HepG2 (cell line): Measurements from ENCODE around the gene AQP10. TPM values are rescaled to one million over a fixed set of nuclear protein-coding genes. Genes with fewer than 3 reads are reported as not detected.

ENCODE experiments used
- KAT7 ChIP-seq: IDR thresholded peaks from 2 replicates; pipeline ENCODE4 v1.6.1; 2018; ENCODE audit warnings: borderline replicate concordance, missing compliant biosample characterization
- LRRFIP1 ChIP-seq: sonication (generic); formaldehyde crosslinking; conservative IDR thresholded peaks from 2 replicates; pipeline ENCODE4 v1.4.0; 2020; ENCODE audit warnings: missing genetic modification reagents
- MIER3 ChIP-seq: IDR thresholded peaks from 2 replicates; pipeline ENCODE4 v1.6.1; 2016; ENCODE audit warnings: missing compliant biosample characterization, borderline replicate concordance
- MNT ChIP-seq: fragments of 450-650 bp; IDR thresholded peaks from 2 replicates; pipeline ENCODE4 v1.6.1; 2016
- NCOA1 ChIP-seq: sonication (generic); formaldehyde crosslinking; IDR thresholded peaks from 2 replicates; pipeline ENCODE4 v1.9.0; 2021; ENCODE audit warnings: missing genetic modification reagents
- SAP130 ChIP-seq: IDR thresholded peaks from 2 replicates; pipeline ENCODE4 v1.6.1; 2016; ENCODE audit warnings: low read depth
- SOX13 ChIP-seq, 3 experiments: fragments of 450-650 bp in 1 of 3; sonication (generic) in 1 of 3; formaldehyde crosslinking in 1 of 3; IDR thresholded peaks in 2 of 3; conservative IDR thresholded peaks in 1 of 3; 2 replicates each; pipeline versions ENCODE4 v1.5.0 to v1.6.1; 2016 to 2020; ENCODE audit warnings: antibody characterized with exemption in 1 of 3, mild to moderate bottlenecking in 1 of 3, missing compliant biosample characterization in 1 of 3, missing genetic modification reagents in 1 of 3, moderate library complexity in 1 of 3
- SP4 ChIP-seq: sonication (generic); formaldehyde crosslinking; IDR thresholded peaks from 2 replicates; pipeline ENCODE4 v1.8.1; 2023; ENCODE audit warnings: mild to moderate bottlenecking, missing genetic modification reagents
- TCF12 ChIP-seq, 2 experiments: fragments of 450-650 bp in 1 of 2; sonication (generic) in 1 of 2; formaldehyde crosslinking in 1 of 2; IDR thresholded peaks; 2 replicates each; pipeline versions ENCODE4 v1.6.1 to v1.8.0; 2017 to 2022; ENCODE audit warnings: antibody characterized with exemption in 1 of 2, mild to moderate bottlenecking in 1 of 2, missing genetic modification reagents in 1 of 2, moderate library complexity in 1 of 2
- THAP8 ChIP-seq: sonication (generic); formaldehyde crosslinking; IDR thresholded peaks from 2 replicates; pipeline ENCODE4 v1.5.1; 2020; ENCODE audit warnings: missing genetic modification reagents, mild to moderate bottlenecking, borderline replicate concordance
- U2AF2 ChIP-seq: fragments of 200-400 bp; formaldehyde crosslinking; IDR thresholded peaks from 2 replicates; pipeline ENCODE4 v1.6.1; 2017; ENCODE audit warnings: low read depth, mild to moderate bottlenecking, low read length
- XRCC5 ChIP-seq: fragments of 200-400 bp; formaldehyde crosslinking; optimal IDR thresholded peaks from 2 replicates; pipeline ENCODE3; 2017; ENCODE audit warnings: mild to moderate bottlenecking, low read length
- ZBTB7B ChIP-seq: sonication (generic); formaldehyde crosslinking; IDR thresholded peaks from 2 replicates; pipeline ENCODE4 v1.4.0; 2020; ENCODE audit warnings: missing genetic modification reagents
- ZIK1 ChIP-seq: sonication (generic); formaldehyde crosslinking; IDR thresholded peaks from 2 replicates; pipeline ENCODE4 v1.5.0; 2020; ENCODE audit warnings: mild to moderate bottlenecking, low read depth, missing genetic modification reagents, borderline replicate concordance
- ZNF431 ChIP-seq: sonication (generic); formaldehyde crosslinking; IDR thresholded peaks from 2 replicates; pipeline ENCODE4 v1.9.0; 2022; ENCODE audit warnings: missing genetic modification reagents, low read depth, mild to moderate bottlenecking, borderline replicate concordance
- ZNF503 ChIP-seq: sonication (generic); formaldehyde crosslinking; IDR thresholded peaks from 2 replicates; pipeline ENCODE4 v1.4.0; 2020; ENCODE audit warnings: missing genetic modification reagents
- ZNF788 ChIP-seq: sonication (generic); formaldehyde crosslinking; IDR thresholded peaks from 2 replicates; pipeline ENCODE4 v1.5.0; 2020; ENCODE audit warnings: mild to moderate bottlenecking, missing genetic modification reagents, borderline replicate concordance
- ZXDC ChIP-seq: sonication (generic); formaldehyde crosslinking; IDR thresholded peaks from 2 replicates; pipeline ENCODE4 v1.5.0; 2020; ENCODE audit warnings: mild to moderate bottlenecking, missing genetic modification reagents
- polyA plus RNA-seq, 8 experiments: library from polyadenylated mRNA; depleted of rRNA in 3 of 8; stranded (reverse) in 7 of 8; unstranded in 1 of 8; fragments of >200 nt; fragmentation: Illumina TruSeq in 4 of 8; extraction: Trizol in 4 of 8; gene quantifications; 2 replicates each; pipeline versions ENCODE4 v1.2.1 to v1.2.3, GENCODE V29; 2011 to 2016; ENCODE audit warnings: low read depth in 4 of 8, missing spikeins in 1 of 8, mixed read lengths in 1 of 8; ENCODE audit not compliant: insufficient read depth in 1 of 8
- total RNA-seq, 5 experiments: library from RNA; depleted of rRNA; stranded (reverse); fragments of >200 nt; fragmentation: Illumina TruSeq; extraction: Trizol; gene quantifications; 2 replicates each; pipeline ENCODE4 v1.2.3, GENCODE V29; 2016; ENCODE audit warnings: low read depth in 1 of 5

Gene AQP10
- total and polyA plus RNA-seq, 2 of the 13 experiments (the other 11 are each of a cell fraction or from before 2014, with no cell fraction given): 0.30 TPM; not detected in 1

- TF ChIP-seq ZXDC (no peak), KAT7 (peak; percentile 10), LRRFIP1 (CRISPR knock-in tag) (no peak), MIER3 (CRISPR knock-in tag) (no peak), U2AF2 (no peak), NCOA1 (no peak), TCF12 (IDR thresholded peaks at IDR 0.05) (no peak), TCF12 (CRISPR knock-in tag; IDR thresholded peaks at IDR 0.05) (no peak), MNT (no peak), THAP8 (no peak), SOX13 (IDR thresholded peaks at IDR 0.05) (no peak), SOX13 (CRISPR knock-in tag; conservative IDR thresholded peaks at IDR 0.05 in 1 of 2, IDR thresholded peaks at IDR 0.05 in 1 of 2) (peak in 1 of 2 experiments; percentile 68; a peak in 2 of 4 replicates), ZNF431 (CRISPR knock-in tag) (no peak), ZIK1 (CRISPR knock-in tag) (no peak), XRCC5 (no peak), ZNF503 (CRISPR knock-in tag) (peak; percentile 66; the same call in 1 of the 2 replicates), ZNF788 (CRISPR knock-in tag) (peak; percentile 45; the same call in 1 of the 2 replicates), SP4 (no peak), ZBTB7B (CRISPR knock-in tag) (peak; percentile 70; the same call in 1 of the 2 replicates), SAP130 (CRISPR knock-in tag) (peak; percentile 50)
Measured at GRCh38 chr1:154334079-154335024, 13.5 kb downstream of the AQP10 start (continued).
